HepG2 (cell line): ENCODE results near the gene LCE5A. TPM values are rescaled to one million over a fixed set of nuclear protein-coding genes. Genes with fewer than 3 reads are reported as not detected.

Experiments
- ATAC-seq: fragments of 200-7000 bp; cut with Tn5 transposase; 3 replicates; pipeline ENCODE4 v1.9.1; 2020; ENCODE audit warnings: mild to moderate bottlenecking, moderate library complexity
- BruUV-seq: library from RNA; stranded (reverse); fragments of 400-500 nt; replicated peaks from 2 replicates; lab custom pipeline; 2021; lab: Mats Ljungman, UMichigan
- CTCF ChIA-PET: fragments of 300-600 bp; formaldehyde crosslinking; extraction: SDS; loops from one replicate; lab custom pipeline; 2021; ENCODE audit warnings: low total read pairs, inconsistent platforms, low intra/inter-chr PET ratio; lab: Yijun Ruan, JAX
- POLR2A ChIA-PET: fragments of 350-600 bp; sonication (Branson Sonifier 250); formaldehyde crosslinking; loops from one replicate; lab custom pipeline; 2020; ENCODE audit warnings: antibody characterized with exemption, inconsistent platforms; lab: Yijun Ruan, JAX
- DNase-seq: peaks from one replicate; pipeline ENCODE4 v3.0.0-alpha.2; 2015; ENCODE audit warnings: low spot score
- FAIRE-seq: peaks from 3 replicates; lab custom pipeline; 2011; peaks lifted over from hg19 to GRCh38; lab: Jason Lieb, UNC
- H2AFZ ChIP-seq: one replicate; pipeline ENCODE4 v1.6.1; 2011; ENCODE audit warnings: low read length, inconsistent platforms
- H3K27ac ChIP-seq: fragments of 300-600 bp; 3 replicates; pipeline ENCODE4 v1.8.0; 2011; ENCODE audit warnings: mixed run types, mild to moderate bottlenecking, mixed read lengths, low read length, inconsistent platforms; ENCODE audit not compliant: insufficient read depth; ENCODE audit errors: extremely low read length
- H3K27me3 ChIP-seq, 2 experiments: fragments of 200-600 bp in 1 of 2; 2 replicates in 1 of 2; 3 replicates in 1 of 2; pipeline versions ENCODE4 v1.6.0 to v1.8.0; 2011; ENCODE audit warnings: low read length in 2 of 2, mild to moderate bottlenecking in 2 of 2, moderate library complexity in 2 of 2, inconsistent platforms in 1 of 2; ENCODE audit not compliant: insufficient read depth in 2 of 2, control insufficient read depth in 1 of 2
- H3K36me3 ChIP-seq, 2 experiments: fragments of 200-600 bp in 1 of 2; replicated peaks in 1 of 2; 2 replicates in 1 of 2; 3 replicates in 1 of 2; pipeline versions ENCODE4 v1.5.1 to v1.8.0; 2011; ENCODE audit warnings: low read length in 2 of 2, inconsistent platforms in 1 of 2; ENCODE audit not compliant: insufficient read depth in 2 of 2, control insufficient read depth in 1 of 2
- H3K4me1 ChIP-seq: 2 replicates; pipeline ENCODE4 v1.5.1; 2012; ENCODE audit warnings: low read length, inconsistent platforms; ENCODE audit not compliant: insufficient read depth
- H3K4me2 ChIP-seq: 2 replicates; pipeline ENCODE4 v1.6.0; 2011; ENCODE audit warnings: low read depth, low read length, inconsistent platforms
- H3K4me3 ChIP-seq, 3 experiments: fragments of 200-600 bp in 1 of 3; sonication (generic), shearing (Covaris generic) in 1 of 3; replicated peaks in 1 of 3; 2 replicates each; pipeline ENCODE4 v1.5.1; 2011 to 2016; ENCODE audit warnings: low read length in 3 of 3, inconsistent platforms in 2 of 3, low read depth in 2 of 3, mild to moderate bottlenecking in 2 of 3, control low read depth in 1 of 3, mixed read lengths in 1 of 3; ENCODE audit not compliant: insufficient read depth in 1 of 3
- H3K79me2 ChIP-seq: one replicate; pipeline ENCODE4 v1.6.1; 2011; ENCODE audit warnings: low read length, inconsistent platforms; ENCODE audit not compliant: insufficient read depth
- H3K9ac ChIP-seq: 2 replicates; pipeline ENCODE4 v1.6.0; 2011; ENCODE audit warnings: mild to moderate bottlenecking, low read depth, low read length, inconsistent platforms; ENCODE audit not compliant: insufficient read depth
- H3K9me3 ChIP-seq: 2 replicates; pipeline ENCODE4 v1.5.1; 2012; ENCODE audit warnings: mild to moderate bottlenecking, low read length
- H4K20me1 ChIP-seq: 2 replicates; pipeline ENCODE4 v1.6.0; 2011; ENCODE audit warnings: inconsistent platforms, mild to moderate bottlenecking, low read length, moderate library complexity; ENCODE audit not compliant: insufficient read depth
- NFKBIZ ChIP-seq: IDR thresholded peaks from 2 replicates; pipeline ENCODE4 v1.6.1; 2018; ENCODE audit warnings: missing genetic modification reagents, missing compliant biosample characterization
- NR2F2 ChIP-seq: IDR thresholded peaks from 2 replicates; pipeline ENCODE4 v1.6.1; 2012; ENCODE audit warnings: low read depth, inconsistent platforms, borderline replicate concordance
- POGZ ChIP-seq: sonication (generic); formaldehyde crosslinking; IDR thresholded peaks from 2 replicates; pipeline ENCODE4 v1.4.0; 2020; ENCODE audit warnings: mild to moderate bottlenecking, missing genetic modification reagents
- PRDM4 ChIP-seq: sonication (generic); formaldehyde crosslinking; IDR thresholded peaks from 2 replicates; pipeline ENCODE4 v1.9.0; 2021; ENCODE audit warnings: missing genetic modification reagents, borderline replicate concordance
- ZNF138 ChIP-seq: sonication (generic); formaldehyde crosslinking; IDR thresholded peaks from 2 replicates; pipeline ENCODE4 v1.5.0; 2020; ENCODE audit warnings: mild to moderate bottlenecking, low read depth, missing genetic modification reagents
- ZNF556 ChIP-seq: sonication (generic); formaldehyde crosslinking; IDR thresholded peaks from 2 replicates; pipeline ENCODE4 v1.4.0; 2020; ENCODE audit warnings: mild to moderate bottlenecking, missing genetic modification reagents, borderline replicate concordance
- ZNF772 ChIP-seq: sonication (generic); formaldehyde crosslinking; IDR thresholded peaks from 2 replicates; pipeline ENCODE4 v1.5.0; 2020; ENCODE audit warnings: mild to moderate bottlenecking, missing genetic modification reagents
- WGBS: methylation state at CpG from one replicate; pipeline ENCODE4 v1.1.6; 2017; ENCODE audit warnings: low lambda C conversion rate; 5-methylcytosine and 5-hydroxymethylcytosine counted together
- in situ Hi-C: cut with HindIII; loops from 2 replicates; pipeline ENCODE4 v1.10.0; 2017; ENCODE audit warnings: low pct_unique_long_range_greater_than_20kb; ENCODE audit not compliant: extremely low pct_ligation_motif_present
- intact Hi-C: fragments of 100-400 bp; cut with micrococcal nuclease; formaldehyde crosslinking; loops from one replicate; pipeline ENCODE4 v1.10.0; 2022; ENCODE audit not compliant: unreplicated experiment
- polyA plus RNA-seq, 8 experiments: library from polyadenylated mRNA; depleted of rRNA in 3 of 8; stranded (reverse) in 7 of 8; unstranded in 1 of 8; fragments of >200 nt; fragmentation: Illumina TruSeq in 4 of 8; extraction: Trizol in 4 of 8; gene quantifications; 2 replicates each; pipeline versions ENCODE4 v1.2.1 to v1.2.3, GENCODE V29; 2011 to 2016; ENCODE audit warnings: low read depth in 4 of 8, missing spikeins in 1 of 8, mixed read lengths in 1 of 8; ENCODE audit not compliant: insufficient read depth in 1 of 8
- total RNA-seq, 5 experiments: library from RNA; depleted of rRNA; stranded (reverse); fragments of >200 nt; fragmentation: Illumina TruSeq; extraction: Trizol; gene quantifications; 2 replicates each; pipeline ENCODE4 v1.2.3, GENCODE V29; 2016; ENCODE audit warnings: low read depth in 1 of 5

Gene LCE5A
- total and polyA plus RNA-seq, 2 of the 13 experiments (the other 11 are each of a cell fraction or from before 2014, with no cell fraction given) = not detected

GRCh38 chr1:152505083-152505482 is 5.5 kb upstream of the LCE5A start:
- TF ChIP-seq NFKBIZ = no peak
- no peak for TF ChIP-seq NR2F2
- no peak for TF ChIP-seq POGZ
- TF ChIP-seq PRDM4 = no peak
- no peak for TF ChIP-seq ZNF556
- no peak for TF ChIP-seq ZNF772
- no peak for TF ChIP-seq ZNF138
- H3K9me3 ChIP-seq = no peaks in the 10 kb centered on the region
- CTCF ChIA-PET = no interaction called here
- DNase-seq = no peak
- no peak overlapping the region for H2AFZ ChIP-seq
- POLR2A ChIA-PET = no interaction called here
- WGBS = 0% methylated on average over 1 of the region's 2 CpGs
- no peaks in the 10 kb centered on the region for H3K79me2 ChIP-seq
- no peak overlapping the region for H3K4me3 ChIP-seq
- intact Hi-C loops = no loop called here
- ATAC-seq = no peak
- no peaks in the 10 kb centered on the region for H3K36me3 ChIP-seq
- in situ Hi-C loops = no loop called here
- H3K4me1 ChIP-seq = peaks cover 9% of the 10 kb centered on the region; the same call in 1 of the 2 replicates
- no peak overlapping the region for H3K27ac ChIP-seq
- no peaks in the 10 kb centered on the region for H4K20me1 ChIP-seq
- no TSS peak for BruUV-seq
- H3K4me2 ChIP-seq = no peak overlapping the region
- no peak overlapping the region for H3K9ac ChIP-seq
- peaks cover 0 to 3% of the 10 kb centered on the region in 2 experiments; a peak in 1 of 5 replicates for H3K27me3 ChIP-seq
- FAIRE-seq = no peak
